ENCODE results near the gene PYCARD. TPM values are rescaled to one million over a fixed set of nuclear protein-coding genes. Genes with fewer than 3 reads are reported as not detected.

PYCARD gene
- total RNA-seq, 3 donors from 2014 or later, result 32.9 to 50.2 (median 35.7) TPM

DNA sequence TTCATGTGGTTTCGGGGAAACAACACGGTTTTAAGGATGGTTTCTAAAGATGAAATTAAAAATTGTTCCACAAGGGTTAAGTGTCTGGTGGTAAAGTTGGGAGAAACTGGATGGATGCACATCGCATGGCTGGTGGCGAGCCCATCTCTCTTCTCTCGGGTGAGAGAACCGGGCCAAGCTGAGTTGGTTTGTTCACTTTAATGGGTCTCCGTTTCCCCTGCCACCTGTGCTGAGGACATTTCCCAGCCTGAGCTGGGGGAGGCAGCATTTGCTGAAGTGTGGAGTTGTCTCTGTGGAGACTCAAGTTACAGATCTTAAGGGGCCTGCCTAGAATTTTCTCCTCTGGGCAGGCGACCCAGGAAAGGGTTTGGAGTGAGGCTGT is 14.8 kb downstream of the PYCARD start:
- H3K9me3 ChIP-seq, result no peaks in the 10 kb centered on the region
- no peak overlapping the region for H3K27ac ChIP-seq
- no peak overlapping the region for H3K4me3 ChIP-seq
- peaks cover 0 to 3% of the 10 kb centered on the region in 2 donors for H3K4me1 ChIP-seq
- no peaks in the 10 kb centered on the region for H3K27me3 ChIP-seq
- H3K36me3 ChIP-seq, result peaks cover 28% of the 10 kb centered on the region
- intact Hi-C loops (cut with DNase I; ENCODE audit: low total_unique reads), result no loop called here
- no peak for TF ChIP-seq POLR2AphosphoS5 (IDR thresholded peaks at IDR 0.05)
- no peak for TF ChIP-seq POLR2A (IDR thresholded peaks at IDR 0.05)
- TF ChIP-seq, protein P1, sequence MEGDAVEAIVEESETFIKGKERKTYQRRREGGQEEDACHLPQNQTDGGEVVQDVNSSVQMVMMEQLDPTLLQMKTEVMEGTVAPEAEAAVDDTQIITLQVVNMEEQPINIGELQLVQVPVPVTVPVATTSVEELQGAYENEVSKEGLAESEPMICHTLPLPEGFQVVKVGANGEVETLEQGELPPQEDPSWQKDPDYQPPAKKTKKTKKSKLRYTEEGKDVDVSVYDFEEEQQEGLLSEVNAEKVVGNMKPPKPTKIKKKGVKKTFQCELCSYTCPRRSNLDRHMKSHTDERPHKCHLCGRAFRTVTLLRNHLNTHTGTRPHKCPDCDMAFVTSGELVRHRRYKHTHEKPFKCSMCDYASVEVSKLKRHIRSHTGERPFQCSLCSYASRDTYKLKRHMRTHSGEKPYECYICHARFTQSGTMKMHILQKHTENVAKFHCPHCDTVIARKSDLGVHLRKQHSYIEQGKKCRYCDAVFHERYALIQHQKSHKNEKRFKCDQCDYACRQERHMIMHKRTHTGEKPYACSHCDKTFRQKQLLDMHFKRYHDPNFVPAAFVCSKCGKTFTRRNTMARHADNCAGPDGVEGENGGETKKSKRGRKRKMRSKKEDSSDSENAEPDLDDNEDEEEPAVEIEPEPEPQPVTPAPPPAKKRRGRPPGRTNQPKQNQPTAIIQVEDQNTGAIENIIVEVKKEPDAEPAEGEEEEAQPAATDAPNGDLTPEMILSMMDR (IDR thresholded peaks at IDR 0.05), result no peak
- no peak for DNase-seq (ENCODE audit: low spot score in 2 of 2)

DNA sequence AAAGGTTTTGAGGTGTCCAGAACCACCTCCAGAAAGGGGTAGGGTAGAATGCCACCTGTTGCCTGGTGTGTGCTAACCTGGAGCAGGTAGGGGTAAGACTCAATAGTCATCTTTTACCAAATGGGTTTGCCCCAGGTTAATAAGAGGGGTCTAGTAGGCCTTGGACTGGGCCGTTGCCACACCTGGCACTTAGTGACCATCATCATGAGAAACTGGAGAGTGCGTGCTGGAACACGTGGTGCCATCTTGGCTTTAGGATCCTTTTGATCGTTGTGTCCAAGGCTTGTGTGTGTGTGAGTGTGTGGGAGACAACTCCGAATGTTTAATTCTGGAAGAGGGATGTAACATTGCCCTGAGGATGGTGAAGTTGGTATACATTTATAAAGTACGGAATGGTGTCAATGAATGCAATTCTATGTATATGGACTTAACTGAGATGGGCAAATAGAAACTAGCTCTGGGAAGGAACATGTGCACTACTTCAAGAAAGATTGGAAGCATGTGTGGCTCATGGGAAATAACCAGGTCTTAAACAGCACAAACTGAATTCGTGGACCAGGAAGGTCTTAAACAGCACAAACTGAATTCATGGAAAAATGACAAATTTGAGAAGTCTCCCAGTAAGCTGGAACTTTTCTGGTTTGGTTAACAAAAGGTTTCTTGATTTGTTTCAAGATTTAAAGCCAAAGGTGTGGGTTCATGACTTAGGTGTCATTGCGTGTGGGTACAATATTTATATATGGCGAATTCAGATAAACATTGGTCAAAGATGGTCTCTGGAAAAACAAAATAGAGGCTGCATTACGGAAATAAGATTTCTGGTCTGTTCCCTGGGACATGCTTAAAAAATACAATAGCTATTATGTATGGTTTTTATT is 15.4 kb downstream of the PYCARD start:
- intact Hi-C loops (cut with DNase I; ENCODE audit: low total_unique reads), result no loop called here
- Histone ChIP-seq H3K27me3 (no peaks in the 10 kb centered on the region), H3K27ac (no peak overlapping the region), H3K36me3 (peaks cover 28% of the 10 kb centered on the region), H3K4me1 (peaks cover 0 to 8% of the 10 kb centered on the region in 2 donors), H3K9me3 (no peaks in the 10 kb centered on the region), H3K4me3 (no peak overlapping the region)
- no peak for DNase-seq (ENCODE audit: low spot score in 2 of 2)
- TF ChIP-seq POLR2AphosphoS5 (IDR thresholded peaks at IDR 0.05), result no peak
- no peak for TF ChIP-seq POLR2A (IDR thresholded peaks at IDR 0.05)
- TF ChIP-seq, protein P1 (IDR thresholded peaks at IDR 0.05), result no peak

GRCh38 chr16:31186176-31186575 is 16.4 kb downstream of the PYCARD start:
- H3K4me3 ChIP-seq, result no peak overlapping the region
- H3K9me3 ChIP-seq, result no peaks in the 10 kb centered on the region
- H3K4me1 ChIP-seq, result peaks cover 0 to 16% of the 10 kb centered on the region in 2 donors
- no peak overlapping the region for H3K27ac ChIP-seq
- no peak for DNase-seq (ENCODE audit: low spot score in 2 of 2)
- H3K36me3 ChIP-seq, result peaks cover 28% of the 10 kb centered on the region
- no peaks in the 10 kb centered on the region for H3K27me3 ChIP-seq
- TF ChIP-seq POLR2A (IDR thresholded peaks at IDR 0.05) (no peak), POLR2AphosphoS5 (IDR thresholded peaks at IDR 0.05) (no peak)
- TF ChIP-seq, protein P1 (IDR thresholded peaks at IDR 0.05), result no peak
- intact Hi-C loops (cut with DNase I; ENCODE audit: low total_unique reads), result no loop called here

DNA sequence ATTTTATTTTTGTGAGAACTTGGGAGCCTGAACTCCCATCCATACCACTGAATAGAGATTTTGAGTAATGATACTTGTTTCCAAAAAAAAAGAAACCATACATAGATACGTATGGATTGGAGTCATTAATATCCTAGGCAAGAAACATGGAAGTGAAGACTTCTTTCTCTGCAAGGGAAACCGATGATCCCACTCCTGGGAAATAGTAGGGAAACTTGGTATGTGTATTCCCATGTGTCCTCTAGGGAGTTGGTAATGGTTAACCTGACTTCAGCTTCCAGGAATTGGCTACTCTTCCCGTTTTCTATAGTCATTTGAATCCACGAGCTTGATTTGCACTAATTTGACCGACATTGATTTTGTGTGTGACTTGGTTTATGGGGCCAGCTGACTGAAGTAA is 17.2 kb downstream of the PYCARD start:
- H3K4me1 ChIP-seq, result peaks cover 0 to 16% of the 10 kb centered on the region in 2 donors
- TF ChIP-seq POLR2AphosphoS5 (IDR thresholded peaks at IDR 0.05), result no peak
- TF ChIP-seq POLR2A (IDR thresholded peaks at IDR 0.05), result no peak
- TF ChIP-seq, protein P1 (IDR thresholded peaks at IDR 0.05), result no peak
- no peak overlapping the region for H3K27ac ChIP-seq
- DNase-seq (ENCODE audit: low spot score in 2 of 2), result no peak
- no peaks in the 10 kb centered on the region for H3K27me3 ChIP-seq
- no peaks in the 10 kb centered on the region for H3K9me3 ChIP-seq
- H3K4me3 ChIP-seq, result no peak overlapping the region
- H3K36me3 ChIP-seq, result peaks cover 25% of the 10 kb centered on the region
- intact Hi-C loops (cut with DNase I; ENCODE audit: low total_unique reads), result no loop called here

DNA sequence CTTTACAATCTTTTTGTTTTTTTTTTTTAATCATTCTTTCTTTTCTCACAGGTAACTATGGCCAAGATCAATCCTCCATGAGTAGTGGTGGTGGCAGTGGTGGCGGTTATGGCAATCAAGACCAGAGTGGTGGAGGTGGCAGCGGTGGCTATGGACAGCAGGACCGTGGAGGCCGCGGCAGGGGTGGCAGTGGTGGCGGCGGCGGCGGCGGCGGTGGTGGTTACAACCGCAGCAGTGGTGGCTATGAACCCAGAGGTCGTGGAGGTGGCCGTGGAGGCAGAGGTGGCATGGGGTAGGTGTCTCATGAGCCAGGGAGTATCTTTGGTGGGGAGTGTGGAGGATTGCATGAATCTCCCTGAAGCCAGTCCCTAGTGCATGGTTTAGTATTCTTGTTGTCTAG is 17.7 kb downstream of the PYCARD start:
- Histone ChIP-seq H3K4me1 (peaks cover 0 to 16% of the 10 kb centered on the region in 2 donors), H3K9me3 (no peaks in the 10 kb centered on the region), H3K27me3 (no peaks in the 10 kb centered on the region), H3K36me3 (peaks cover 21% of the 10 kb centered on the region), H3K27ac (no peak overlapping the region), H3K4me3 (no peak overlapping the region)
- DNase-seq (ENCODE audit: low spot score in 2 of 2), result no peak
- TF ChIP-seq POLR2A (IDR thresholded peaks at IDR 0.05), result no peak
- intact Hi-C loops (cut with DNase I; ENCODE audit: low total_unique reads), result no loop called here

Measured in breast epithelium (tissue), 4 donors.